GM12878 (cell line): ENCODE measurements around the gene MAN1A1. TPM values are rescaled to one million over a fixed set of nuclear protein-coding genes. Genes with fewer than 3 reads are reported as not detected.
A peak's percentile ranks its signal among the peaks of the same experiment; 100 is the strongest.

Experiments used
- ATAC-seq: fragments of 200-7000 bp; cut with Tn5 transposase; 3 replicates; pipeline ENCODE4 v1.9.1; 2020; ENCODE audit warnings: mild to moderate bottlenecking, moderate library complexity
- BruUV-seq: library from RNA; stranded (reverse); fragments of 400-500 nt; replicated peaks from 2 replicates; lab custom pipeline; 2021; lab: Mats Ljungman, UMichigan
- CTCF ChIA-PET: fragments of 300-600 bp; sonication (Branson Sonifier 250); formaldehyde crosslinking; extraction: SDS; loops from one replicate; lab custom pipeline; 2021; ENCODE audit warnings: inconsistent platforms; lab: Yijun Ruan, JAX
- POLR2A ChIA-PET: fragments of 350-600 bp; formaldehyde crosslinking; extraction: SDS; loops from one replicate; lab custom pipeline; 2021; ENCODE audit warnings: inconsistent platforms; lab: Charles Lee
- RAD21 ChIA-PET: fragments of 300-600 bp; sonication (Branson Sonifier 250); formaldehyde crosslinking; loops from one replicate; lab custom pipeline; 2023; ENCODE audit warnings: antibody characterized with exemption; ENCODE audit not compliant: unreplicated experiment; lab: Charles Lee
- SMC1A ChIA-PET: fragments of 300-600 bp; sonication (Branson Sonifier 250); formaldehyde crosslinking; loops from one replicate; lab custom pipeline; 2023; ENCODE audit not compliant: unreplicated experiment, uncharacterized antibody; lab: Charles Lee
- DNase-seq: peaks from one replicate; pipeline ENCODE4 v3.0.0-alpha.2; 2011; ENCODE audit warnings: low read depth, low spot score
- FAIRE-seq: peaks from 3 replicates; lab custom pipeline; 2011; peaks lifted over from hg19 to GRCh38; lab: Jason Lieb, UNC
- H2AFZ ChIP-seq: 2 replicates; pipeline ENCODE4 v1.6.0; 2011; ENCODE audit warnings: low read depth, low read length, control low read depth; ENCODE audit not compliant: control insufficient read depth
- H3K27ac ChIP-seq: 2 replicates; pipeline ENCODE4 v1.5.1; 2011; ENCODE audit warnings: control low read depth; ENCODE audit not compliant: control insufficient read depth, insufficient read depth
- H3K27me3 ChIP-seq, 2 experiments: replicated peaks in 1 of 2; 2 replicates each; pipeline versions ENCODE4 v1.6.0 to v1.6.1; 2011; ENCODE audit warnings: low read length in 1 of 2; ENCODE audit not compliant: control insufficient read depth in 2 of 2, insufficient read depth in 2 of 2
- H3K36me3 ChIP-seq, 2 experiments: 2 replicates each; pipeline ENCODE4 v1.5.1; 2011; ENCODE audit warnings: low read length in 1 of 2; ENCODE audit not compliant: control insufficient read depth in 2 of 2, insufficient read depth in 2 of 2
- H3K4me1 ChIP-seq: 2 replicates; pipeline ENCODE4 v1.6.1; 2011; ENCODE audit warnings: mild to moderate bottlenecking, low read length, moderate library complexity, mixed read lengths; ENCODE audit not compliant: control insufficient read depth, insufficient read depth
- H3K4me2 ChIP-seq: 2 replicates; pipeline ENCODE4 v1.6.0; 2011; ENCODE audit warnings: control low read depth; ENCODE audit not compliant: control insufficient read depth, insufficient read depth
- H3K4me3 ChIP-seq: fragments of 200-600 bp; sonication (generic); 2 replicates; pipeline ENCODE4 v1.5.1; 2016
- H3K79me2 ChIP-seq: 2 replicates; pipeline ENCODE4 v1.6.0; 2011; ENCODE audit warnings: low read length; ENCODE audit not compliant: control insufficient read depth, insufficient read depth
- H3K9ac ChIP-seq: 2 replicates; pipeline ENCODE4 v1.8.0; 2011; ENCODE audit warnings: low read length, control low read depth, mixed read lengths; ENCODE audit not compliant: control insufficient read depth, insufficient read depth
- H3K9me3 ChIP-seq: replicated peaks from 3 replicates; pipeline ENCODE4 v1.5.1; 2011; ENCODE audit warnings: mild to moderate bottlenecking, low read length; ENCODE audit not compliant: control insufficient read depth, insufficient read depth
- H4K20me1 ChIP-seq: 2 replicates; pipeline ENCODE4 v1.6.0; 2011; ENCODE audit not compliant: control insufficient read depth, insufficient read depth
- ATF7 ChIP-seq: fragments of 450-650 bp; IDR thresholded peaks from 2 replicates; pipeline ENCODE4 v1.6.1; 2016; ENCODE audit warnings: low read depth, mild to moderate bottlenecking
- BCL11A ChIP-seq: IDR thresholded peaks from 2 replicates; pipeline ENCODE4 v1.6.1; 2011; ENCODE audit warnings: low read depth, low read length
- BMI1 ChIP-seq: fragments of 450-650 bp; IDR thresholded peaks from 2 replicates; pipeline ENCODE4 v1.6.1; 2016; ENCODE audit warnings: mild to moderate bottlenecking, moderate library complexity, borderline replicate concordance
- CEBPB ChIP-seq, 2 experiments: fragments of 150-350 bp in 1 of 2; IDR thresholded peaks; 2 replicates each; pipeline ENCODE4 v1.6.1; 2012 to 2014; ENCODE audit warnings: low read depth in 2 of 2, low read length in 2 of 2, borderline replicate concordance in 1 of 2, inconsistent platforms in 1 of 2
- DPF2 ChIP-seq: fragments of 450-650 bp; IDR thresholded peaks from 2 replicates; pipeline ENCODE4 v1.6.1; 2017; ENCODE audit warnings: mild to moderate bottlenecking
- HDGF ChIP-seq: fragments of 450-650 bp; IDR thresholded peaks from 2 replicates; pipeline ENCODE4 v1.6.1; 2016; ENCODE audit warnings: antibody characterized with exemption
- IKZF1 ChIP-seq: fragments of 450-650 bp; conservative IDR thresholded peaks from 2 replicates; pipeline ENCODE4 v1.6.1; 2017; ENCODE audit warnings: antibody characterized with exemption, mild to moderate bottlenecking
- IKZF2 ChIP-seq, 2 experiments: fragments of 450-650 bp; IDR thresholded peaks; 2 replicates each; pipeline ENCODE4 v1.6.1; 2017; ENCODE audit warnings: mild to moderate bottlenecking in 2 of 2, moderate library complexity in 2 of 2
- NBN ChIP-seq: fragments of 450-650 bp; IDR thresholded peaks from 2 replicates; pipeline ENCODE4 v1.6.1; 2016
- WGBS: methylation state at CpG from one replicate; pipeline ENCODE4 v1.1.6; 2016; ENCODE audit warnings: low lambda C conversion rate; ENCODE audit not compliant: insufficient replicate concordance, insufficient coverage; ENCODE audit errors: missing lambda C conversion rate; 5-methylcytosine and 5-hydroxymethylcytosine counted together
- in situ Hi-C: fragments of 300-500 bp; cut with MboI; formaldehyde crosslinking; loops from 9 replicates; pipeline ENCODE4 v1.14.3; 2018; ENCODE audit warnings: mixed read lengths
- intact Hi-C: fragments of 100-400 bp; cut with micrococcal nuclease; formaldehyde crosslinking; loops from one replicate; pipeline ENCODE4 v1.14.2; 2022; ENCODE audit not compliant: unreplicated experiment
- polyA plus RNA-seq, 11 experiments: library from polyadenylated mRNA; depleted of rRNA in 4 of 11; unstranded in 6 of 11; stranded (reverse) in 5 of 11; fragments of >200 nt; fragmentation: Nextera tagmentation in 4 of 11; fragmentation: Illumina TruSeq in 1 of 11; extraction: Ambion mirVana in 4 of 11; extraction: Trizol in 1 of 11; gene quantifications; 1 replicate in 1 of 11; 2 replicates in 10 of 11; pipeline versions ENCODE4 v1.2.1 to v1.2.3, GENCODE V29; 2011 to 2016; ENCODE audit warnings: inconsistent platforms in 2 of 11, missing spikeins in 2 of 11, low read depth in 1 of 11
- total RNA-seq, 4 experiments: library from RNA; depleted of rRNA in 3 of 4; stranded (reverse); fragments of >200 nt in 3 of 4; fragmentation: Illumina TruSeq in 1 of 4; extraction: Trizol in 1 of 4; gene quantifications; 2 replicates each; pipeline versions ENCODE4 v1.2.1 to v1.2.3, GENCODE V29; 2013 to 2021

Gene MAN1A1
- total and polyA plus RNA-seq, 10 of the 15 experiments (the other 5 are each of a cell fraction or from before 2014, with no cell fraction given): 5.4 to 28.1 (median 19.5) TPM

DNA sequence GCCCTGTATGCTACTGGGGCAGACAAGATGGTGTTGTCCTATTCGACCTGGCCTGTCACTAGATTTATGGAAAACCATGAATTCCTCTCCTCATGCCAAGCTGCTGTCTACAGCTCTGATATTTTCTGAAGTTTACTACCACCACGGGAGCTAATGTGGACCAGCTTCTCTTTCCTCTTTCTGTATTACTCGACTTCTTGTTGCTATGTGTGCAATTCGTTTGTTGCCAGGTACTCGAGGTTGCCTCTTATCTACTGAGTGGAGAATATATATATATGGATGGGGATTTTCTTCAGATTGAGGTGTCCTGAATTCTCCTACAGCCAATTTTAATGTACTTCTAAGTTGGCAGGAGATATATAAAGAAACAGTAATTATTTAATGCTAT lies 34.7 kb downstream of the MAN1A1 start:
- no peak for DNase-seq
- H3K27ac ChIP-seq: peak overlapping the region; percentile 73
- in situ Hi-C loops (no loop called here), intact Hi-C loops (loop anchor here (5.0 to 10.0 kb wide), 2 partner anchors 93 to 420 kb away; partner anchors contain the start of gene ASF1A)
- peaks cover 5% of the 10 kb centered on the region for H3K79me2 ChIP-seq
- CTCF ChIA-PET: interaction anchor here (1.2 to 7.1 kb wide), 14 partner anchors 8 to 183 kb away, joined by 3 to 62 read pairs (median 8); no protein-coding TSS in a partner anchor
- H2AFZ ChIP-seq: peak overlapping the region; percentile 94
- ATAC-seq: peak; percentile 68
- WGBS: 0% methylated on average over 5 of the region's 5 CpGs
- H4K20me1 ChIP-seq: no peaks in the 10 kb centered on the region
- H3K4me3 ChIP-seq: no peak overlapping the region; the same call in 1 of the 2 replicates
- RAD21 ChIA-PET: interaction anchor here (0.6 to 14.2 kb wide), 23 partner anchors 8 to 425 kb away, joined by 3 to 414 read pairs (median 8); no protein-coding TSS in a partner anchor
- H3K27me3 ChIP-seq: no peaks in the 10 kb centered on the region
- TSS peak; percentile 84 for BruUV-seq
- POLR2A ChIA-PET: interaction anchor here (0.6 to 9.1 kb wide), 13 partner anchors 8 to 576 kb away, joined by 3 to 114 read pairs (median 12); no protein-coding TSS in a partner anchor
- no peaks in the 10 kb centered on the region for H3K9me3 ChIP-seq
- no peak for FAIRE-seq
- H3K4me1 ChIP-seq: peaks cover 28% of the 10 kb centered on the region
- TF ChIP-seq NBN (peak; percentile 2; the same call in 1 of the 2 replicates), HDGF (0 out of 2 replicates have a peak, but pooled peaks have one; percentile 3), BCL11A (no peak), CEBPB (IDR thresholded peaks at IDR 0.05; ENCODE audit: borderline replicate concordance in 1 of 2, low read depth in 2 of 2, low read length in 2 of 2) (no peak), BMI1 (0 out of 2 replicates have a peak, but pooled peaks have one; percentile 34), ATF7 (no peak), IKZF1 (0 out of 2 replicates have a peak, but pooled peaks have one; percentile 16), DPF2 (peak; percentile 42; the same call in 1 of the 2 replicates), IKZF2 (IDR thresholded peaks at IDR 0.05) (peak in 1 of 2 experiments; percentile 35; a peak in 2 of 4 replicates)
- SMC1A ChIA-PET: interaction anchor here (0.9 to 10.5 kb wide), 31 partner anchors 8 to 355 kb away, joined by 3 to 359 read pairs (median 4); no protein-coding TSS in a partner anchor
- peak overlapping the region; percentile 72 for H3K9ac ChIP-seq
- H3K4me2 ChIP-seq: peak overlapping the region; percentile 94
- no peaks in the 10 kb centered on the region for H3K36me3 ChIP-seq
